HG02970 (cell line): ENCODE measurements around the gene PPP1R11.
A peak's percentile ranks its signal among the peaks of the same experiment; 100 is the strongest.
"Not testable (repeated sequence)": the region's sequence is repeated elsewhere in the genome, so short reads cannot be mapped to it uniquely, and the experiment has no call there.

Experiments used
- ATAC-seq: cut with Tn5 transposase; IDR thresholded peaks from one replicate; pipeline ENCODE4 v1.9.1; 2021; ENCODE audit warnings: mild to moderate bottlenecking, moderate library complexity, moderate number of reproducible peaks; ENCODE audit not compliant: unreplicated experiment, low FRiP score

Gene PPP1R11

GRCh38 chr6:30066577-30067459 is at the start of gene PPP1R11:
Gene PPP1R11, plus strand, starts transcription at chr6:30067198. Its CDS starts 213 bp downstream, at chr6:30067411.
- peak; percentile 94 for ATAC-seq

- ATAC-seq, result no peak
Observed at GRCh38 chr6:30019819-30020218, 47.2 kb upstream of the PPP1R11 start.

GRCh38 chr6:30020626-30021025 is 46.4 kb upstream of the PPP1R11 start:
- no peak for ATAC-seq

- ATAC-seq, result no peak
Observed at GRCh38 chr6:30022189-30022588, 44.8 kb upstream of the PPP1R11 start.

GRCh38 chr6:30022712-30023111 is 44.3 kb upstream of the PPP1R11 start:
- not testable (repeated sequence) for ATAC-seq

GRCh38 chr6:30025186-30025585 is 41.8 kb upstream of the PPP1R11 start:
- ATAC-seq, result no peak

GRCh38 chr6:30029588-30029987 is 37.4 kb upstream of the PPP1R11 start:
- no peak for ATAC-seq

- no peak for ATAC-seq
Observed at GRCh38 chr6:30031381-30031780, 35.6 kb upstream of the PPP1R11 start.

- ATAC-seq, result not testable (repeated sequence)
Observed at GRCh38 chr6:30033440-30033839, 33.6 kb upstream of the PPP1R11 start.

GRCh38 chr6:30035784-30036183 is 31.2 kb upstream of the PPP1R11 start:
- no peak for ATAC-seq

GRCh38 chr6:30037182-30037788 is 29.7 kb upstream of the PPP1R11 start:
- no peak for ATAC-seq

- ATAC-seq, result no peak
Observed at GRCh38 chr6:30041221-30041620, 25.8 kb upstream of the PPP1R11 start.

GRCh38 chr6:30041821-30042220 is 25.2 kb upstream of the PPP1R11 start:
- ATAC-seq, result no peak

GRCh38 chr6:30042476-30042875 is 24.5 kb upstream of the PPP1R11 start:
- ATAC-seq, result no peak

- no peak for ATAC-seq
Observed at GRCh38 chr6:30042914-30043313, 24.1 kb upstream of the PPP1R11 start.

- no peak for ATAC-seq
Observed at GRCh38 chr6:30043744-30044143, 23.3 kb upstream of the PPP1R11 start.

- ATAC-seq, result no peak
Observed at GRCh38 chr6:30044630-30045029, 22.4 kb upstream of the PPP1R11 start.

GRCh38 chr6:30047220-30047619 is 19.8 kb upstream of the PPP1R11 start:
- no peak for ATAC-seq

GRCh38 chr6:30053682-30054081 is 13.3 kb upstream of the PPP1R11 start:
- ATAC-seq, result no peak

- ATAC-seq, result no peak
Observed at GRCh38 chr6:30055513-30055912, 11.5 kb upstream of the PPP1R11 start.

- ATAC-seq, result no peak
Observed at GRCh38 chr6:30060606-30061091, 6.3 kb upstream of the PPP1R11 start.
